ENCODE results near the gene GTF2H4.

Gene GTF2H4

GRCh38 chr6:30957716-30958115 lies 49.7 kb downstream of the GTF2H4 start:
- DNase-seq (ENCODE audit: low spot score): no peak

DNA sequence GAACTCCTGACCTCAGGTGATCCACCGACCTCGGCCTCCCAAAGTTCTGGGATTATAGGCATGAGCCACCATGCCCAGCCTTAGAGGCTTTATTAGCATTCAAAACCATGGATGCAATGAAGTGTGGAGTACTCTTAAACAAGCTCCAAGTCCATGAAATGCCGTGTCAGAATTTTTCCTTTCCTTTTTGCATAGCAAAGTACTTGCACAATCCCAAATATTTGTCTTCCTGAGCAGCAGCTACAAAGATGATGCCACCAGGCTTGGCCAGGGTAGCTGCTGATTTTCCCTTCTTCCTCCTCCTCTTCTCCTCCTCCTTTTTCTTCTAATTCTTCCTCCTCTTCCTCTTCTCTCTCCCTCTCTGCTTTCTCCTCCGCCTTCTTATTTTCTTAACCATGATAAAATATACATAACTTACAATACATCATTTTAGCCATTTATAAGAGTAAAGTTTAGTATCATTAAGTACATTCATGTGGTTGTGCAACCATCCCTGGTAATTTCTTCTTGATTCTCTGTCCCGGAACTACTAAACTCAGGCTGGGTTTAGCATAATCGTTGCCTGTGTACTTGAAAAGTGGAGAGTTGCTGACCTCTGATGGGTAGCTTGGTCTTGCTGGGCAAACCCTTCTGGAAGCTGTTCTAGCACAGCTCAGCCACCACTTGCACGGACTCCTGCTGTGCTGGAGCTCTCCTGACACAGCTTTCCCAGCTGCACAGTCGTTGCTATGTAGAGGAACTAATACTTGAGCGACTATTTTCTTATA lies 53.1 kb downstream of the GTF2H4 start:
- DNase-seq (ENCODE audit: low spot score): no peak

DNA sequence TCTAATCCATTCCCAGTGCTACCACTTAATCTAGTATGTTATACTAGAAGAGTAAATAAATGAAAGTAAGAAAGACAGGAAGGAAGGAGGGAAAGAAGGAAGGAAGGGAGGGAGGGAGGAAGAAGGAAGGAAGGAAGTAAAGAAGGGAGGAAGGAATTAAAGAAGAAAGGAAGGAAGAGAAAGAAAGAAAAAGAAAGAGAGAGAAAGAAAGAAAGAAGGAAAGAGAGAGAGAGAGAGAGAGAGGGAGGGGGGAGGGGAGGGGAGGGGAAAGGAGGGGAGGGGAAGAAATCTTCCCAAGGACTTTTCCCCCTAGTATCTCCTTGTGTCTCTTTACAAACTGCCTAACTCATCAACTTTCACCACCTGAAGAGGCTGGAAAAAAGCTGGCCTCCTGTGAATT lies 54.7 kb downstream of the GTF2H4 start:
- no peak for DNase-seq (ENCODE audit: low spot score)

- DNase-seq (ENCODE audit: low spot score): no peak
Measured at GRCh38 chr6:30963641-30964040, 55.6 kb downstream of the GTF2H4 start.

Data from HuH-7.5 (cell line).